GM23338 (cell line): ENCODE measurements around the gene CAMSAP3. TPM values are rescaled to one million over a fixed set of nuclear protein-coding genes. Genes with fewer than 3 reads are reported as not detected.

ENCODE experiments used
- ATAC-seq: fragments of 200-7000 bp; cut with Tn5 transposase; 3 replicates; pipeline ENCODE4 v1.9.1; 2020
- DNase-seq: peaks from one replicate; pipeline ENCODE4 v3.0.0-alpha.2; 2015; ENCODE audit warnings: low spot score
- H2AFZ ChIP-seq: fragments of 200-600 bp; sonication (generic); 2 replicates; pipeline ENCODE4 v1.8.0; 2016; ENCODE audit warnings: antibody characterized with exemption, mild to moderate bottlenecking, moderate library complexity
- H3F3A ChIP-seq: fragments of 200-600 bp; sonication (generic); replicated peaks from 2 replicates; pipeline ENCODE4 v1.8.0; 2017; ENCODE audit warnings: antibody characterized with exemption, mixed run types, low read depth
- H3K27ac ChIP-seq: fragments of 200-600 bp; sonication (generic); 2 replicates; pipeline ENCODE4 v1.6.1; 2016; ENCODE audit warnings: low read depth
- H3K27me3 ChIP-seq: fragments of 200-600 bp; sonication (generic); 2 replicates; pipeline ENCODE4 v1.8.0; 2016; ENCODE audit warnings: mild to moderate bottlenecking, mixed run types, moderate library complexity; ENCODE audit not compliant: insufficient read depth
- H3K36me3 ChIP-seq: fragments of 200-600 bp; sonication (generic); 2 replicates; pipeline ENCODE4 v1.8.0; 2016; ENCODE audit warnings: mild to moderate bottlenecking; ENCODE audit not compliant: insufficient read depth
- H3K4me1 ChIP-seq: fragments of 200-600 bp; sonication (generic); 2 replicates; pipeline ENCODE4 v1.8.0; 2016; ENCODE audit warnings: mild to moderate bottlenecking, moderate library complexity; ENCODE audit not compliant: insufficient read depth
- H3K4me2 ChIP-seq: fragments of 200-600 bp; sonication (generic); 2 replicates; pipeline ENCODE4 v1.7.1; 2017; ENCODE audit warnings: mixed run types
- H3K4me3 ChIP-seq: fragments of 200-600 bp; sonication (generic); 2 replicates; pipeline ENCODE4 v1.6.1; 2016; ENCODE audit warnings: mixed run types
- H3K79me2 ChIP-seq: fragments of 200-600 bp; sonication (generic); replicated peaks from 2 replicates; pipeline ENCODE4 v1.8.0; 2017; ENCODE audit warnings: mild to moderate bottlenecking; ENCODE audit not compliant: insufficient read depth
- H3K9me2 ChIP-seq: fragments of 200-600 bp; sonication (generic); 2 replicates; pipeline ENCODE4 v1.8.0; 2017; ENCODE audit not compliant: insufficient read depth
- H4K20me1 ChIP-seq: fragments of 200-600 bp; sonication (generic); replicated peaks from 2 replicates; pipeline ENCODE4 v1.8.0; 2017; ENCODE audit warnings: mild to moderate bottlenecking; ENCODE audit not compliant: insufficient read depth
- H3K27ac Mint-ChIP-seq: 2 replicates; pipeline ENCODE4 v1.8.0; 2020; ENCODE audit warnings: inconsistent platforms, mild to moderate bottlenecking, moderate library complexity, mixed read lengths
- H3K27me3 Mint-ChIP-seq: 3 replicates; pipeline ENCODE4 v1.8.0; 2022; ENCODE audit warnings: low read depth, mild to moderate bottlenecking, moderate library complexity, mixed read lengths, inconsistent platforms; ENCODE audit not compliant: insufficient read depth, poor library complexity
- H3K36me3 Mint-ChIP-seq: 3 replicates; pipeline ENCODE4 v1.8.0; 2021; ENCODE audit warnings: low read depth, mild to moderate bottlenecking, inconsistent platforms, moderate library complexity, mixed read lengths
- H3K4me1 Mint-ChIP-seq: 3 replicates; pipeline ENCODE4 v1.8.0; 2020; ENCODE audit warnings: mild to moderate bottlenecking, inconsistent platforms, mixed read lengths
- H3K4me3 Mint-ChIP-seq: 3 replicates; pipeline ENCODE4 v1.8.0; 2021; ENCODE audit warnings: moderate library complexity, mild to moderate bottlenecking, inconsistent platforms, mixed read lengths
- H3K9me3 Mint-ChIP-seq: 3 replicates; pipeline ENCODE4 v1.8.0; 2020; ENCODE audit warnings: moderate library complexity, mild to moderate bottlenecking, inconsistent platforms, mixed read lengths
- ETS1 ChIP-seq: IDR thresholded peaks from 2 replicates; pipeline ENCODE4 v1.6.1; 2016; ENCODE audit warnings: antibody characterized with exemption
- EZH2 ChIP-seq: fragments of 200-600 bp; sonication (generic); IDR thresholded peaks from one replicate; pipeline ENCODE4 v1.8.0; 2017; ENCODE audit warnings: antibody characterized with exemption, mild to moderate bottlenecking, low read depth; ENCODE audit not compliant: unreplicated experiment
- JUNB ChIP-seq: IDR thresholded peaks from one replicate; pipeline ENCODE4 v1.6.1; 2016; ENCODE audit warnings: antibody characterized with exemption; ENCODE audit not compliant: unreplicated experiment
- POLR2AphosphoS5 ChIP-seq: IDR thresholded peaks from 2 replicates; pipeline ENCODE4 v1.6.1; 2016; ENCODE audit warnings: antibody characterized with exemption, low read depth
- STAT1 ChIP-seq: IDR thresholded peaks from one replicate; pipeline ENCODE4 v1.6.1; 2016; ENCODE audit warnings: antibody characterized with exemption; ENCODE audit not compliant: unreplicated experiment
- ZNF114 ChIP-seq: fragments of 250-450 bp; sonication (Bioruptor Pico); IDR thresholded peaks from 2 replicates; pipeline ENCODE4 v1.5.0; 2020; ENCODE audit warnings: mild to moderate bottlenecking, moderate library complexity
- ZNF462 ChIP-seq: fragments of 250-450 bp; sonication (Bioruptor Pico); IDR thresholded peaks from 2 replicates; pipeline ENCODE4 v1.5.0; 2020; ENCODE audit warnings: mild to moderate bottlenecking, moderate library complexity
- polyA plus RNA-seq: library from polyadenylated mRNA; unstranded; fragments of >200 nt; fragmentation: Nextera tagmentation; extraction: Ambion mirVana; gene quantifications from 2 replicates; pipeline ENCODE4 v1.2.1, GENCODE V29; 2016
- total RNA-seq: library from RNA; depleted of rRNA; stranded (reverse); fragments of >200 nt; shearing (Covaris generic); gene quantifications from 2 replicates; pipeline ENCODE4 v1.2.3, GENCODE V29; 2014

The CAMSAP3 gene
- total and polyA plus RNA-seq, 2 experiments from 2014 or later: 6.4 to 32.2 TPM

- TF ChIP-seq ZNF462 (CRISPR knock-in tag) (no peak), STAT1 (no peak), POLR2AphosphoS5 (no peak)
Measured at GRCh38 chr19:7607212-7607873, 11.7 kb downstream of the CAMSAP3 start (continued).

- H3K36me3 ChIP-seq: no peaks in the 10 kb centered on the region; the same call in 1 of the 2 replicates
- Mint-ChIP-seq H3K4me1 (peaks cover 6% of the 10 kb centered on the region), H3K36me3 (peaks cover 21% of the 10 kb centered on the region), H3K9me3 (peaks cover 3% of the 10 kb centered on the region; the same call in 2 of the 3 replicates), H3K4me3 (no peak overlapping the region), H3K27me3 (peaks cover 14% of the 10 kb centered on the region), H3K27ac (no peak overlapping the region)
- H3K4me2 ChIP-seq: no peak overlapping the region
- no peaks in the 10 kb centered on the region for H3K27me3 ChIP-seq
- H3K9me2 ChIP-seq: no peaks in the 10 kb centered on the region
- H4K20me1 ChIP-seq: peaks cover 13% of the 10 kb centered on the region
- no peaks in the 10 kb centered on the region for H3F3A ChIP-seq
- H3K4me3 ChIP-seq: no peak overlapping the region
- no peaks in the 10 kb centered on the region for H3K4me1 ChIP-seq
- no peak overlapping the region for H3K27ac ChIP-seq
- TF ChIP-seq STAT1 (no peak), ZNF114 (CRISPR knock-in tag) (no peak), EZH2 (no peak), JUNB (no peak), POLR2AphosphoS5 (no peak), ETS1 (no peak)
- peaks cover 3% of the 10 kb centered on the region; the same call in 1 of the 2 replicates for H3K79me2 ChIP-seq
- DNase-seq: no peak
- no peak for ATAC-seq
- no peak overlapping the region for H2AFZ ChIP-seq
Measured at GRCh38 chr19:7607874-7608560, 12.4 kb downstream of the CAMSAP3 start.
